ENCODE measurements around the gene MKNK2. TPM values are rescaled to one million over a fixed set of nuclear protein-coding genes. Genes with fewer than 3 reads are reported as not detected.

The MKNK2 gene
- total and polyA plus RNA-seq, 2 of the 13 experiments (the other 11 are each of a cell fraction or from before 2014, with no cell fraction given), result 44.9 to 112 TPM

- H3K9ac ChIP-seq (ENCODE audit: insufficient read depth, low read depth, low read length), result no peak overlapping the region
- no peak overlapping the region for H3K27ac ChIP-seq (ENCODE audit: extremely low read length, insufficient read depth, low read length)
- in situ Hi-C loops (cut with HindIII; ENCODE audit: extremely low pct_ligation_motif_present, low pct_unique_long_range_greater_than_20kb), result no loop called here
- H3K36me3 ChIP-seq (replicated peaks in 1 of 2; ENCODE audit: control insufficient read depth in 1 of 2, insufficient read depth in 2 of 2, low read length in 2 of 2), result no peaks in the 10 kb centered on the region
- intact Hi-C loops (cut with micrococcal nuclease; ENCODE audit: unreplicated experiment), result loop anchor here (10.0 kb wide), 1 partner anchor 141 kb away; the partner anchor contains the start of gene AP3D1
- H3K9me3 ChIP-seq (ENCODE audit: low read length), result no peaks in the 10 kb centered on the region
- BruUV-seq (replicated peaks), result no TSS peak
- ATAC-seq, result no peak
- peaks cover 23% of the 10 kb centered on the region for H3K4me1 ChIP-seq (ENCODE audit: insufficient read depth, low read length)
- peak overlapping the region in 2 of 3 experiments; percentile 78 to 88; a peak in 2 of 6 replicates for H3K4me3 ChIP-seq (replicated peaks in 1 of 3; ENCODE audit: insufficient read depth in 1 of 3, low read depth in 2 of 3, low read length in 3 of 3)
- 93% methylated on average over 5 of the region's 5 CpGs for WGBS (ENCODE audit: low lambda C conversion rate)
- ChIA-PET CTCF (ENCODE audit: low intra/inter-chr PET ratio, low total read pairs) (no interaction called here), POLR2A (no interaction called here)
- peaks cover 2% of the 10 kb centered on the region; the same call in 1 of the 2 replicates for H4K20me1 ChIP-seq (ENCODE audit: insufficient read depth, low read length)
- no peak for FAIRE-seq
- TF ChIP-seq RAD21 (CRISPR knock-in tag; IDR thresholded peaks at IDR 0.05), result no peak
- TF ChIP-seq TCF7 (IDR thresholded peaks at IDR 0.05; ENCODE audit: low read depth), result no peak
- TF ChIP-seq ZFP36L1 (CRISPR knock-in tag; IDR thresholded peaks at IDR 0.05), result no peak
- TF ChIP-seq ZNF30 (CRISPR knock-in tag; IDR thresholded peaks at IDR 0.05), result no peak
- no peak for TF ChIP-seq POLR2AphosphoS2 (IDR thresholded peaks at IDR 0.05; ENCODE audit: low read depth, low read length)
- no peak for TF ChIP-seq CBX2 (IDR thresholded peaks at IDR 0.05; ENCODE audit: low read depth, low read length)
- no peak for TF ChIP-seq CBX2 (CRISPR knock-in tag; IDR thresholded peaks at IDR 0.05; ENCODE audit: low read depth)
- TF ChIP-seq ZFP1 (CRISPR knock-in tag; IDR thresholded peaks at IDR 0.05), result no peak
- TF ChIP-seq ESRRA (CRISPR knock-in tag; IDR thresholded peaks at IDR 0.05; ENCODE audit: low read depth), result no peak
- H3K27me3 ChIP-seq (ENCODE audit: control insufficient read depth in 1 of 2, insufficient read depth in 2 of 2, low read length in 2 of 2), result no peaks in the 10 kb centered on the region
- no peak for DNase-seq (ENCODE audit: low spot score)
- peak overlapping the region; percentile 80; the same call in 1 of the 2 replicates for H3K4me2 ChIP-seq (ENCODE audit: low read depth, low read length)
- peaks cover 2% of the 10 kb centered on the region for H3K79me2 ChIP-seq (ENCODE audit: insufficient read depth, low read length)
- H2AFZ ChIP-seq (ENCODE audit: low read length), result no peak overlapping the region
Observed at GRCh38 chr19:2014131-2014571, 36.9 kb downstream of the MKNK2 start.

GRCh38 chr19:2013683-2013961 lies 37.4 kb downstream of the MKNK2 start:
- Histone ChIP-seq H3K79me2 (ENCODE audit: insufficient read depth, low read length) (peaks cover 2% of the 10 kb centered on the region), H2AFZ (ENCODE audit: low read length) (no peak overlapping the region), H3K27me3 (ENCODE audit: control insufficient read depth in 1 of 2, insufficient read depth in 2 of 2, low read length in 2 of 2) (no peaks in the 10 kb centered on the region), H3K9ac (ENCODE audit: insufficient read depth, low read depth, low read length) (no peak overlapping the region), H3K9me3 (ENCODE audit: low read length) (no peaks in the 10 kb centered on the region), H3K36me3 (replicated peaks in 1 of 2; ENCODE audit: control insufficient read depth in 1 of 2, insufficient read depth in 2 of 2, low read length in 2 of 2) (no peaks in the 10 kb centered on the region), H3K4me3 (replicated peaks in 1 of 3; ENCODE audit: insufficient read depth in 1 of 3, low read depth in 2 of 3, low read length in 3 of 3) (no peak overlapping the region), H4K20me1 (ENCODE audit: insufficient read depth, low read length) (peaks cover 2% of the 10 kb centered on the region; the same call in 1 of the 2 replicates), H3K4me1 (ENCODE audit: insufficient read depth, low read length) (peaks cover 23% of the 10 kb centered on the region), H3K27ac (ENCODE audit: extremely low read length, insufficient read depth, low read length) (no peak overlapping the region), H3K4me2 (ENCODE audit: low read depth, low read length) (no peak overlapping the region)
- TF ChIP-seq ZNF576 (CRISPR knock-in tag; IDR thresholded peaks at IDR 0.05) (no peak), ZFP36L1 (CRISPR knock-in tag; IDR thresholded peaks at IDR 0.05) (no peak), ZNF263 (CRISPR knock-in tag; IDR thresholded peaks at IDR 0.05) (no peak), AHR (CRISPR knock-in tag; IDR thresholded peaks at IDR 0.05) (no peak), ISX (CRISPR knock-in tag; conservative IDR thresholded peaks at IDR 0.05) (no peak), SCMH1 (CRISPR knock-in tag; IDR thresholded peaks at IDR 0.05; ENCODE audit: borderline replicate concordance) (no peak), ZNF672 (CRISPR knock-in tag; IDR thresholded peaks at IDR 0.05) (no peak), FIP1L1 (IDR thresholded peaks at IDR 0.05; ENCODE audit: borderline replicate concordance, insufficient read depth, low read depth, low read length) (no peak)
- BruUV-seq (replicated peaks), result no TSS peak
- POLR2A ChIA-PET, result no interaction called here
- intact Hi-C loops (cut with micrococcal nuclease; ENCODE audit: unreplicated experiment), result loop anchor here (10.0 kb wide), 1 partner anchor 141 kb away; the partner anchor contains the start of gene AP3D1
- CTCF ChIA-PET (ENCODE audit: low intra/inter-chr PET ratio, low total read pairs), result no interaction called here
- ATAC-seq, result no peak
- in situ Hi-C loops (cut with HindIII; ENCODE audit: extremely low pct_ligation_motif_present, low pct_unique_long_range_greater_than_20kb), result no loop called here
- no peak for DNase-seq (ENCODE audit: low spot score)
- no peak for FAIRE-seq
- WGBS (ENCODE audit: low lambda C conversion rate), result 94% methylated on average over 5 of the region's 6 CpGs

Measured in HepG2 (cell line).